ENCODE data around the gene CHPT1.
"Not testable (repeated sequence)": the region's sequence is repeated elsewhere in the genome, so short reads cannot be mapped to it uniquely, and the experiment has no call there.

Gene CHPT1

GRCh38 chr12:101722392-101722791, 25.0 kb downstream of the CHPT1 start:
- no peak for DNase-seq (ENCODE audit: low read depth in 2 of 2)

- no peak for DNase-seq (ENCODE audit: low read depth in 2 of 2)
These were observed 29.7 kb downstream of the CHPT1 start for GRCh38 chr12:101727098-101727497.

DNA sequence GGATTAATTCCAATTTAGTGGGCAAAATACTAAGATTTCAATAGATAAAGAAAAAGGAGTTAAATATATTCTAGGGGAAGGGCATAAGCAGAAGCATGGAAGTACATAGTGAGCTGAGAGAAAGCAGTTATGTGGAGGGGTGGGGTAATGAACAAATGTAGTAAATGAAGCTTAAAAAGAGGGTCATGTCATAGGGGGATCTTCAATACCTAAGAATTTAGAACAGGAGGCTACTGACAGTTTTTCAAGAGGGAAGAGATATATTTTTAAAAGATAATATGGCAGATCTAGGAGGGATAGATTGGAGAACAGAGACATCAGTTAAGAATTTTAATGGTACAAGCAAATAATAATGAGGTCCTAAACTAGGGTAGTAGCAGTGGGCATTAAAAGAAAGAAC, 32.4 kb downstream of the CHPT1 start:
- DNase-seq (ENCODE audit: low read depth in 2 of 2) = no peak

DNA sequence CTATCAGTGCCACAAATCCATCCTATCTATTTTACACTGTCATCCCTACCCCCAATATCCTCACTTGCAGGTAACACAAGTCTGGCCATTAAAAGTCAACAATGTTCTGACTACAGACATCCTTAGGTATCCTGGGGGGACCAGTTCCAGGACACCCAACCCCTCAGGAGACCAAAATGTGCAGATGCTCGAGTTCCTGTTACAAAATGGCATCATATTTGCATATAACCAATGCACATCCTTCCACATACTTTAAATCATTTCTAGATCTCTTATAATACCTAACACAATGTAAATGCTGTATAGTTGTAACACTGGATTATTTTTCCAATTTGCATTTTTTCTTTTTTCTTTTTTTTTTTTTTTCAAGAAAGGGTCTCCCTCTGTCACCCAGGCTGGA, 34.9 kb downstream of the CHPT1 start:
- DNase-seq (ENCODE audit: low read depth in 2 of 2) = no peak

DNA sequence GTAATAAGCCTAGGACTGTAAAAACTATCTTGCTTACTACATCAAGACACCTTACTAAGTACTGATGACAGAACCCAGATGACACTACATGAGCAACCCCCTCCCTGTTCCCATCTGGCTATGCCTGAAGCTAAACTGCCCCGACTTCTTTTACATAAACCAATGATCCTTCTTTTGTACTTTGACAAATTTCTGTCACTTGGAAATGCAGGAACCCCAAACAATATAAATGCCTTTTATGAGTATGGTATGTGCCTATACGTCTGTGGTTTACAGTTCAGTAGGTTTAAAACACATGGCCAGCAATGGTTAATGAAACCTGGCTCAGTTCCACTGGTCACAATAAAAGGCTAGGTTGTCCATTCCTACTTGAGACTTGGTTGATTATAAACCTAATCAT, 35.7 kb downstream of the CHPT1 start:
- DNase-seq (ENCODE audit: low read depth in 2 of 2) = no peak

- not testable (repeated sequence) for DNase-seq (ENCODE audit: low read depth in 2 of 2)
These were observed 37.0 kb downstream of the CHPT1 start for GRCh38 chr12:101734482-101734881.

DNA sequence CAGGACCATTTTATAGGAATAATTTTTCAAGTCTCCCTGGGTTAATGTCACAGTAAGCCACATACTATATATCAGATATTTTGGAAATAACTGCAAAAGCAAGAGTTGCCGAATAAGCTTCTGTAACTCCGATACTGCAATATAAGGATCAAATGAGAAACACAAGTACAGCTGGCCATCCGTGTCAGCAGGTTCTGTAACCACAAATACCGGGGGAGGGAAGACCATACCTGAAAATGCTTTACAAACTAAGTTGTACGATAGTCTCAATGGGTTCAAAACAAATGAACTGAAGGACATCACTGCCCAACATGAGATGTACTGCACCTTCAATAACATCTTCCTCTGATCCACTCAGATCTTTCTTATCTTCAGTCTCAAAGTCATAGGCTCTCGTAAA, 40.0 kb downstream of the CHPT1 start:
- DNase-seq (ENCODE audit: low read depth in 2 of 2) = no peak

- no peak for DNase-seq (ENCODE audit: low read depth in 2 of 2)
These were observed 41.7 kb downstream of the CHPT1 start, which contains the start of gene SYCP3 for GRCh38 chr12:101738920-101739665. TSS of gene SYCP3 (minus strand) at chr12:101739462. CDS start at chr12:101737935, 1,527 bp downstream.

DNA sequence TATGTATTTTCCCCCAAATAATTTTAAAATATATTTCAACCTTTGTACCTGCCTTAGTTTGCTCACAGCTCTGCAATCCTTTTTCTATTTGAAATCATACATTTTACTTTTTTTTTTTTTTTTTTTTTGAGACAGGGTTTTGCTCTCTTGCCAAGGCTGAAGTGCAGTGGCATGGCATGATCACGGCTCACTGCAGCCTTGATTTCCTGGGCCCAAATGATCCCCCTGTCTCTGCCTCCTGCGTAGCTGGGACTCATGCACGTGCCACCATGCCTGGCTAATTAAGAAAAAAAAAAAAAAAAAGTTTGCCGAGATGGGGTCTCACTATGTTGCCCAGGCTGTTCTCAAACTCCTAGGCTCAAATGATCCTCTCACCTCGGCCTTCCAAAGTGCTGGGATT, 43.1 kb downstream of the CHPT1 start:
- DNase-seq (ENCODE audit: low read depth in 2 of 2) = no peak

GRCh38 chr12:101740980-101741379, 43.5 kb downstream of the CHPT1 start:
- no peak for DNase-seq (ENCODE audit: low read depth in 2 of 2)

DNA sequence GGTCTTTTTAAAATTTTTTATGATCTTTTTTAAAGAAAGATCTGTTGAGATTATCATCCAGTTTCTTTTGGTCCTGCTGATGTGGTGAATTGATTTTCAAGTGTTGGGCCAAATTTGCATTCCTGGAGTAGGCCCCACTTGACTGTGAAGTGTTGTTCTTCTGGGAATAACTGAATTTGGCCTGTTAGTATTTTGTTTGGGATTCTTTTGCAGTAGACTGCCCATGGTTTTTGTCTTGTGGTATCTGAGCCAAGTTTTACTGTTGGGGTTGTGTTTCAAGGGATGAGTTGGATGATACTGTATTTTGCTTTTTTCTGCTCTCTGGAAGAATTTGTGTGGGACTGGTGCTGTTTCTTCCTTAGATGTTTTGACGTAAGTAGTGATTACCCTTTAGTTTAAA, 45.8 kb downstream of the CHPT1 start:
- no peak for DNase-seq (ENCODE audit: low read depth in 2 of 2)

DNA sequence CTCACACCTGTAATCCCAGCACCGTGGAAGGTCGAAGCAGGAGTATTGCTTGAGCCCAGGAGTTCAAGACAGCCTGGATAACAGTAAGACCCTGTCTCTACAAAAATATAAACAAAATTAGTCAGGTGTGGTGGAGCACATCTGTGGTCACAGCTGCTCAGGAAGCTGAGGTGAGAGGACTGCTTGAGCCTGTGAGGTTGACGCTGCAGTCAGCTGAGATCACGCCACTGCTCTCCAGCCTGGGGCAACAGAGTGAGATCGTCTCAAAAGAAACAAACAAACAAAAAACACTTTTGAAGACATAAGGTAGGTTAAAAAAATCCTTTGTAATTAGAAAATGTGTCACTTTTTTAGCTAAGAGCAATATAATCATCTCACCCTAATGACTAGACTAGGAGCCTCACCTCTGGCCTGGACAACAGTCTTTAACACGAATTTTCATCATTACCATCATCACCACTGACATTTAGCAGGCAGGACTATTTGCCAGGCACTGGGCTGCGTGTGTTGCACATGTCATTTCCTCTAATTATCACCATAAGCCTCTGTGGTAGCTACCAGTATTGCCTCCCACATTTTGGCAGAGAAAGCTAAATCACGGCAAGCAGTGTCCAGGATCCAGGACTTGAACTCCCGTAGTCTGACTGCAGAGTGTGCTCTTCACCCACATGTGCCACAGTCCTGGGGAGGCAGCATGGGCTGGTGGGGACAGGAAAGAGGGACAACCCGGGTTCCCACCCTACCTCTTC, 46.5 kb downstream of the CHPT1 start:
- DNase-seq (ENCODE audit: low read depth in 2 of 2) = no peak

DNA sequence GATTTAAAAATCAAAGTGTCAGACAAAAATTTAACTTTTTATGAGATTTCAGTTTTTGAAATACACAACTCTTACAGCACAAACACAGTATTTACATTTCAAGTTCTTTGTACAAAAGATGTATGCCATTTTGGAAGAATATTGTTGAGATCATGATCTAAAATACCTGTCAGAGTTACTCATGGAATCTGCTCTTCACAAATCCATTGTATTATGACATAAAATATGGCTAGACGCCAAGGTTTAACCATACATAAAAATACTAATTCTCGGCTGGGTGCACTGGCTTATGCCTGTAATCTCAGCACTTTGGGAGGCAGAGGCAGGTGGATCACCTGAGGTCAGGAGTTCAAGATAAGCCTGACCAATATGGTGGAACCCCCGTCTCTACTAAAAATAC, 48.0 kb downstream of the CHPT1 start:
- no peak for DNase-seq (ENCODE audit: low read depth in 2 of 2)

DNA sequence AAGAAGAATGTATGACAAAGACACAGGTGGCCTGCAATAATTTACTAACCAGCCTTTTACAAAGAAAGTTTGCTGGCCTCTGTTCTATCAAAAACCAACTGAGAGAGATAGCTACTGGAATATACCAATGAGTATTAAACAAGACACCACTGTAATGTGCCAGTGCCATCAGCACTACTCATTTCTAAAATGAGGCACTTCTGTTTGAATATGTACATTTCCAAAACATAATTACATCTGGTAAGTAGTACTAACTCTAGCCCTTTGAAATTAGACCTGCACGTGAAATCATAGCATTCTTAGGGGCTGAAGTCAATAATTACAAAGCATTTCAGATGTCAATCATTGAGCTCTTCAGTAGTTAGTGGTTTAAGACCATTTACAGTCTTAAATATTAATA, 48.8 kb downstream of the CHPT1 start:
- DNase-seq (ENCODE audit: low read depth in 2 of 2) = no peak

DNA sequence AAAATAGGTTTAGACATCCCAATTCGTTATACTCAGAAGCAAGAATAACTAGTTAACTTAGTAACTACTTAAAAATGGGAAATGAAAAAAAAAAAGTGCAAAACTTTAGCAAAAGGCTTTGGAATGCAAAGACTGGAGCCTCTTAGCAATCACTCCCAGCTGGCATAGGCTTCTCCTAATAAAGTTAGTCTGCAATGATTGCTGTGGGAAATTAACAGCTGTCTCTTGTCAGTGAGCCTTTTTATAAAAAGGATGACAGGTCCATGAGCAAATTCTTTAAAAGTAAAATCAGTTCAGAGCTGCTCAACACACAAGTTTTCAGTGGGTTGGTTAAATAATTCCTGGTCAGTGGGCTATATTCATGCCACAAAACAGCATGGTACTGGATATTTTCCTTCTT, 49.2 kb downstream of the CHPT1 start:
- DNase-seq (ENCODE audit: low read depth in 2 of 2) = no peak

DNA sequence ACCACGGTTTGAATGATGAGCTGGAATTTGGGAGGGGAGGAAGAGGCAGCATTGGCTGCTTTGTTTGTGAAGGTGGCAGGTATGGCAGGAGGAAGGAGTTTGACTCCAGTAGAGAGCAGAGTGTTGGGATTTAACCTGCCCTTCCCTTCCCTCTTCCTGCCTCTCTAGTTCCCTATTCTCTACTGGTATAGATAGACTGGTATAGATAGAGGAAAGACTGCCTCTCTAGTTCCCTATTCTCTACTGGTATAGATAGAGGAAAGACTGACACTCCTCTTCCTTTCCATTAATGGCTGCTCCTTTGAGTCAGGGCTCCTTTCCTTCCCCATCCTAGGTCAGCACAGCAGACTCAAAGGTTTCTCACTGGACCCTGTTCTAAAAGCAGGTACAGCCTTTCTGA, 50.3 kb downstream of the CHPT1 start:
- no peak for DNase-seq (ENCODE audit: low read depth in 2 of 2)

DNA sequence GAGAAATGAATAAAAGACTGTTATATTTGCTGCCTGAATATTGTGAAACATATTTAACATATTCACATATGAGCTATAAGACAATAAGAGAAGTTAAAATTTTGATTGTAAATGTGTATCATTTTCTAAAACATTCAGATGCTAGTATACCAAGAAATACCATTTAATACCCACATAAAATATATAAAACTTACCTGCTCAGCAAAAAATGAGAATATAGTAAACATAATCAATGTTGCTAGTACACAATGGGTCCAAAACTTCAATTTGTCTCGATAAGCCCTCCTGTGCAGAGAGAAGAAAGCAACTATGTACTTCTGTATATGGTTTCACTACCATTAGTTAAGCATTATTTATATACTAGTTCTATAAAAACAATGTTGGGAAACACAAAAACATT, 51.5 kb downstream of the CHPT1 start:
- no peak for DNase-seq (ENCODE audit: low read depth in 2 of 2)

DNA sequence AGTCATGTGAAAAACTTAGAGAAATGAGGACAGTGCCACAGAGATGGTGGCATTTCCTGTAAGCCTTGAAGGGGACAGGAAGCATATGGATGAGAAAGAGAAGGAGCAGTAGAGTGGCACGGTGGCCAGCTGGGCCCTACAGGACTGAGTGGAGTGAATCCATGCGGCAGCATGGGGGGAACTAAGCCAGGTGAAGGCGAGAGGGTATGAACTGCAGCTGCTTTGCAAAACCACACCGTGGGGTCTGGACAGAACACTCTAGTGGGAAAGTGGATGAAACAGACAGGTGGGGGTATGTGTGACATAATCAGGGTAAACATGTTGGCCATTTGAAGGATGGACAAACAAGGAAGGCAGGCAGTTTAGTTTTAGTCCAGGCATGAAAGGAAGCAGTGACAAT, 52.2 kb downstream of the CHPT1 start:
- DNase-seq (ENCODE audit: low read depth in 2 of 2) = no peak

DNA sequence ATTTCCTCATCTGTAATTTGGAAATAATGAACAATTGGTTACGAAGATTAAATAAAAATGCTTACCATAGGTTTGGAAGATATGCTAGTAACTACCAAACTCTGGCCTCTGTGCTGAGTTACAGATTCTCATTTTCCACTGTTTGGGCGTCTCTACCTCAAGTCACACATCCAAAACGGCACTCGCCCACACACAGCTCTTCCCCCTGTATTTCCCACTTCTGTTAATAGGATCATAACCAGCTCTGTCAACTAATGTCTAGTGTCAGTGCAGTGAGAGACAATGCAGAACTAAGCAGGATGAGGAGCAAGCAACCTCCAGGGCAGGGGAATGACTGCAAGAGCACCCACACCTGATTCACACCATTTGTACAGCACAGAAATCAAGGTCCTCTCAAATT, 52.7 kb downstream of the CHPT1 start:
- DNase-seq (ENCODE audit: low read depth in 2 of 2) = no peak

GRCh38 chr12:101759396-101760047, 62.1 kb downstream of the CHPT1 start:
- DNase-seq (ENCODE audit: low read depth in 2 of 2) = no peak

DNA sequence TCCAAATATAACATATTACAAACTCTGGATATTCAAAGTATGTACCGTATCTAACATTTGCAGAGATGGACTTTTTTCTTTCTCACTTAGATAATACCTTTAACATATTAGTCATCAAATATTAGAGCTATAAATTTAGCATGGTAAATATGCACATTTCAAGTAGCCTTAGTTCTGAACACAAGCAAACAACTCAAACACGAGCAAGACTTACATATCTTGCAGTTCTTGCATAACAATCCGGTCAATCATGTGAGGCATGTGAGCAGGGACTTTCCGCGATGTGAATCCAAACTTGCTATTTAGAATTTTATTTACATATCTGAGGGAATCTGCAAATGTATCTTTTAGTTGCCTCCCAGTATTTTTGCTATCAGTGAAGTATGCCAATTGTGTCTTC, 63.9 kb downstream of the CHPT1 start:
- DNase-seq (ENCODE audit: low read depth in 2 of 2) = no peak

DNA sequence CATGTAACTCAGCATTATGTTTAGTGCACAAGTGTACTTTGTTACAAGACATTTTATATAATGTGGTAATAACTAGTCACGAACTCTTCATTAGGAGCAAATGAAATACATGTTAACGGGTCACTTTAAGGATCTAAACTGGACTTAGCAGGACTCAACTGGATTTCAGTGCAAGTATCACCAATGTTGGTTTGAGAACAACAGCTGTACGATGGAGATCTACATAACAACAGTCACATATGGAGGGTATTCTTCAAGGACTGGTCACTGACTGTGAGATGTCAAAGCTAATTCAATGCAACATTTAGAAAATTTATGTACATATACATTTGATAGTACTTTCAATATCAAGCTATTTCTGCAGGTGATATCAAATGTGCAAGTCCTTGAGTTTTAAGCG, 64.3 kb downstream of the CHPT1 start:
- DNase-seq (ENCODE audit: low read depth in 2 of 2) = no peak
